Measurements from ENCODE around the gene RSPO3. TPM values are rescaled to one million over a fixed set of nuclear protein-coding genes. Genes with fewer than 3 reads are reported as not detected.
A peak's percentile ranks its signal among the peaks of the same experiment; 100 is the strongest.

Gene RSPO3
- total and polyA plus RNA-seq, 2 experiments from 2014 or later: 1.4 to 2.9 TPM

DNA sequence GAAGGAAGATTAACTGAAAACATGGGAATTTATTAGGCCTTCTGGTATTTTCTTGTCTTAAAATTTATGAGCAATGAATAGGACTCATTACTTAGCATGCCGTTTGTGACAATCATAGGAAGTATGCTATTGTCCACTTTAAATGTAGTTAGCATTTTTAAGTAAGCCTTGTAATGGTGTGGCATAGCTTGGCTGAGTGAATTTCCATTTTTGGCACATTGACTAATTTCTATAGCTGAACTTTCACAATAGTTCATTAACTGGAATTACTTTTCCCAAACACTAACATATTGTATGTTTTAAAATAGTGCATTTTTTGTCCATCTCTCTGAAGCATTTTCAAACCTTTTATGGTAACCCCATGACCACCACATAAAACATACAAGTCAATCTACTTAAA is 15.7 kb downstream of the RSPO3 start:
- H3K79me2 ChIP-seq (ENCODE audit: insufficient read depth): no peaks in the 10 kb centered on the region

DNA sequence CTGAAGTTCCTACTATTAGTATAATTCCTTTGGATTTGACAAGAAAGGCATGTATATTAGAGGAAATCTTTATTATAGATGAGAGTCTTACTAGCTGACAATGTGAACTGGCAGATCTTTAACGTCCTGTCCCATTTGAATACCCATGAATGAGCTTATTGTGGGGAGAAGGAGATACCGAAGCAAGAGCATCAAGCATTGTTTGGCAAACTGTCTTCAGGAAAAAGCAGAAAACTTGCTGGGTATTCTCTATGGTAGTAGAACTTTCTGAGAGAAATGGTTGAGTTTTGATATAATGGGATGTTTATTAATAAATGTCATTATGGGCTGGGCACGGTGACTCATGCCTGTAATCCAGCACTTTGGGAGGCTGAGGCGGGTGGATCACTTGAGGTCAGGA is 18.3 kb downstream of the RSPO3 start:
- 0 out of 2 replicates have a peak, but pooled peaks cover 6% of the 10 kb centered on the region for H3K4me1 ChIP-seq (ENCODE audit: insufficient read depth)
- no peaks in the 10 kb centered on the region for H3F3A ChIP-seq (ENCODE audit: insufficient read depth)
- H3K36me3 ChIP-seq (ENCODE audit: low read depth): no peaks in the 10 kb centered on the region
- H3K27me3 ChIP-seq (replicated peaks; ENCODE audit: insufficient read depth): no peaks in the 10 kb centered on the region
- DNase-seq: no peak
- no peak overlapping the region for H3K4me2 ChIP-seq (ENCODE audit: unreplicated experiment)
- H2AFZ ChIP-seq: no peak overlapping the region
- no peaks in the 10 kb centered on the region for H3K9me2 ChIP-seq (ENCODE audit: insufficient read depth)
- H3K79me2 ChIP-seq (ENCODE audit: insufficient read depth): no peaks in the 10 kb centered on the region
- 63 to 66% methylated on average over 4 of the region's 4 CpGs for WGBS, 2 experiments (ENCODE audit: low coverage in 1 of 2, low lambda C conversion rate in 2 of 2, missing lambda C conversion rate in 2 of 2)
- H4K20me1 ChIP-seq (ENCODE audit: insufficient read depth): no peaks in the 10 kb centered on the region
- no peaks in the 10 kb centered on the region for H3K9me3 ChIP-seq (ENCODE audit: low read depth)
- in situ Hi-C loops (cut with MboI): no loop called here
- H3K9ac ChIP-seq: no peak overlapping the region
- no peak for TF ChIP-seq EZH2 (IDR thresholded peaks at IDR 0.05; ENCODE audit: insufficient read depth, poor library complexity, severe bottlenecking)
- TF ChIP-seq EZH2phosphoT487 (IDR thresholded peaks at IDR 0.05; ENCODE audit: insufficient read depth, low read depth): no peak
- H3K27ac ChIP-seq: no peak overlapping the region
- no peak overlapping the region for H3K4me3 ChIP-seq

More for the DNA sequence above, 15.7 kb downstream of the RSPO3 start:
- Histone ChIP-seq H3K27ac (no peak overlapping the region), H2AFZ (no peak overlapping the region), H4K20me1 (ENCODE audit: insufficient read depth) (no peaks in the 10 kb centered on the region), H3K9me3 (ENCODE audit: low read depth) (no peaks in the 10 kb centered on the region), H3K4me2 (ENCODE audit: unreplicated experiment) (no peak overlapping the region), H3K9ac (no peak overlapping the region), H3F3A (ENCODE audit: insufficient read depth) (no peaks in the 10 kb centered on the region), H3K9me2 (ENCODE audit: insufficient read depth) (no peaks in the 10 kb centered on the region), H3K4me1 (ENCODE audit: insufficient read depth) (0 out of 2 replicates have a peak, but pooled peaks cover 6% of the 10 kb centered on the region), H3K36me3 (ENCODE audit: low read depth) (no peaks in the 10 kb centered on the region), H3K27me3 (replicated peaks; ENCODE audit: insufficient read depth) (no peaks in the 10 kb centered on the region), H3K4me3 (no peak overlapping the region)
- DNase-seq: no peak
- WGBS, 2 experiments (ENCODE audit: low coverage in 1 of 2, low lambda C conversion rate in 2 of 2, missing lambda C conversion rate in 2 of 2): 57 to 75% methylated on average over 1 of the region's 1 CpG
- no peak for TF ChIP-seq EZH2 (IDR thresholded peaks at IDR 0.05; ENCODE audit: insufficient read depth, poor library complexity, severe bottlenecking)
- no peak for TF ChIP-seq EZH2phosphoT487 (IDR thresholded peaks at IDR 0.05; ENCODE audit: insufficient read depth, low read depth)
- in situ Hi-C loops (cut with MboI): no loop called here

DNA sequence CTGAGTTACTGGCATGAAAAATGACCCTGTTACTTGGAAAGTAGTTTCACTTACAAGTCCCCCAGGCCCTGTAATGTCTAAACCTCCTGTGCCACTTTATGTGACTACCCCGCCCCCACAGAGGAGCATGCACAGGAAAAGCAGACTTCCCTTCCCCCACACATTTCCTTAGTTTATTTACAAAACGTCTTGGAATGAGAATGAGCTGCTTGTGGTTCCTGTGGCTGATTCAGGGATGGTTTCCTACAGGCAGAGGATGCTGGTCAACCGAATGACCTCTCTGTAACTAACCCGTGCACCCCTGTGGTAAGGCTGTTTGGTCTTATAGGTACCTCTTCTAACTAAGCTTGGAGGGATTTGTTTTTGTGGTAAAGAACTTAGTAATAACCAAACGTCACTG is 28.5 kb downstream of the RSPO3 start:
- Histone ChIP-seq H3F3A (ENCODE audit: insufficient read depth) (peaks cover 10% of the 10 kb centered on the region), H3K9me2 (ENCODE audit: insufficient read depth) (no peaks in the 10 kb centered on the region), H3K4me1 (ENCODE audit: insufficient read depth) (peaks cover 15% of the 10 kb centered on the region), H3K4me3 (no peak overlapping the region), H3K9ac (no peak overlapping the region), H3K79me2 (ENCODE audit: insufficient read depth) (no peaks in the 10 kb centered on the region), H3K9me3 (ENCODE audit: low read depth) (no peaks in the 10 kb centered on the region), H3K36me3 (ENCODE audit: low read depth) (no peaks in the 10 kb centered on the region), H3K4me2 (ENCODE audit: unreplicated experiment) (peak overlapping the region; percentile 53), H4K20me1 (ENCODE audit: insufficient read depth) (no peaks in the 10 kb centered on the region), H2AFZ (no peak overlapping the region), H3K27me3 (replicated peaks; ENCODE audit: insufficient read depth) (no peaks in the 10 kb centered on the region), H3K27ac (peak overlapping the region; percentile 15; the same call in 1 of the 2 replicates)
- TF ChIP-seq EZH2 (IDR thresholded peaks at IDR 0.05; ENCODE audit: insufficient read depth, poor library complexity, severe bottlenecking) (no peak), EZH2phosphoT487 (IDR thresholded peaks at IDR 0.05; ENCODE audit: insufficient read depth, low read depth) (peak; percentile 83; the same call in 1 of the 2 replicates)
- 1 to 4% methylated on average over 5 of the region's 5 CpGs for WGBS, 2 experiments (ENCODE audit: low coverage in 1 of 2, low lambda C conversion rate in 2 of 2, missing lambda C conversion rate in 2 of 2)
- in situ Hi-C loops (cut with MboI): no loop called here
- DNase-seq: peak; percentile 79

DNA sequence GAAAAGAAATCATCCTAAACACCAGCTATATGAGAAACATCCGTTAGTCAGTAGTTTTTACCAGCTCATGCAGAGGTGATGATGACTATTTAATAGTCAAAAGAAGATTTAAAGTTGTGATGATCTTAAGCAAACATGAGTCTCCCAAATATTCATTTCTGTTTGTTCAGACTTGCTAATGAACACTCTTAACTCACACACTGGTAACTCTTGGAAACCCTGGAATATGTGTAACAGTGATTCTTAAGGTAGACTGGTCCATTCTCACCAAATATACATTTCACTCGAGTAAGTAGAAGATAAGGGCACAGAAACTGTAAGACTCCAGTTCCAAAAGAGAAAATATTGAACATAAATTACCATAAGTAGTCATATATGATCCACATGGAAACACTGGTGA is 29.1 kb downstream of the RSPO3 start:
- TF ChIP-seq EZH2 (IDR thresholded peaks at IDR 0.05; ENCODE audit: insufficient read depth, poor library complexity, severe bottlenecking) (no peak), EZH2phosphoT487 (IDR thresholded peaks at IDR 0.05; ENCODE audit: insufficient read depth, low read depth) (no peak)
- no peaks in the 10 kb centered on the region for H4K20me1 ChIP-seq (ENCODE audit: insufficient read depth)
- peak overlapping the region; percentile 15; the same call in 1 of the 2 replicates for H3K27ac ChIP-seq
- H3K36me3 ChIP-seq (ENCODE audit: low read depth): no peaks in the 10 kb centered on the region
- H3K9me2 ChIP-seq (ENCODE audit: insufficient read depth): no peaks in the 10 kb centered on the region
- H3K79me2 ChIP-seq (ENCODE audit: insufficient read depth): no peaks in the 10 kb centered on the region
- no peaks in the 10 kb centered on the region for H3K9me3 ChIP-seq (ENCODE audit: low read depth)
- peak overlapping the region; percentile 53 for H3K4me2 ChIP-seq (ENCODE audit: unreplicated experiment)
- 23 to 26% methylated on average over 2 of the region's 2 CpGs for WGBS, 2 experiments (ENCODE audit: low coverage in 1 of 2, low lambda C conversion rate in 2 of 2, missing lambda C conversion rate in 2 of 2)
- peaks cover 15% of the 10 kb centered on the region for H3K4me1 ChIP-seq (ENCODE audit: insufficient read depth)
- peaks cover 10% of the 10 kb centered on the region for H3F3A ChIP-seq (ENCODE audit: insufficient read depth)
- peak; percentile 29 for DNase-seq
- no peak overlapping the region for H3K9ac ChIP-seq
- H2AFZ ChIP-seq: no peak overlapping the region
- in situ Hi-C loops (cut with MboI): no loop called here
- H3K27me3 ChIP-seq (replicated peaks; ENCODE audit: insufficient read depth): no peaks in the 10 kb centered on the region
- no peak overlapping the region for H3K4me3 ChIP-seq

DNA sequence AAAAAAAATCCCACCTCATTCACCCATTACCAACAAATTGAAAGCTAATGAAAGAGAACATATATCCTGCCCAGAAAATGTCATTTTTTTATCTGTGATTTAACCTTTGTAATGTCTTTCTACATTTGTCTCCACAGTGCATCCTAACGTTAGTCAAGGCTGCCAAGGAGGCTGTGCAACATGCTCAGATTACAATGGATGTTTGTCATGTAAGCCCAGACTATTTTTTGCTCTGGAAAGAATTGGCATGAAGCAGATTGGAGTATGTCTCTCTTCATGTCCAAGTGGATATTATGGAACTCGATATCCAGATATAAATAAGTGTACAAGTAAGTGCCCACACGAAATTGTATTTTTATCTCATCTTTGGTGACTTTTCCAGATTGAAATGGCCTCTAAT is 30.0 kb downstream of the RSPO3 start:
- H3K79me2 ChIP-seq (ENCODE audit: insufficient read depth): no peaks in the 10 kb centered on the region
- TF ChIP-seq EZH2phosphoT487 (IDR thresholded peaks at IDR 0.05; ENCODE audit: insufficient read depth, low read depth) (no peak), EZH2 (IDR thresholded peaks at IDR 0.05; ENCODE audit: insufficient read depth, poor library complexity, severe bottlenecking) (no peak)
- H2AFZ ChIP-seq: no peak overlapping the region
- no peaks in the 10 kb centered on the region for H3K36me3 ChIP-seq (ENCODE audit: low read depth)
- peaks cover 15% of the 10 kb centered on the region for H3K4me1 ChIP-seq (ENCODE audit: insufficient read depth)
- WGBS, 2 experiments (ENCODE audit: low coverage in 1 of 2, low lambda C conversion rate in 2 of 2, missing lambda C conversion rate in 2 of 2): 45 to 51% methylated on average over 3 of the region's 3 CpGs
- H3K9ac ChIP-seq: no peak overlapping the region
- no peak overlapping the region for H3K4me2 ChIP-seq (ENCODE audit: unreplicated experiment)
- no peak overlapping the region for H3K27ac ChIP-seq
- H3K9me3 ChIP-seq (ENCODE audit: low read depth): no peaks in the 10 kb centered on the region
- no peaks in the 10 kb centered on the region for H4K20me1 ChIP-seq (ENCODE audit: insufficient read depth)
- H3K27me3 ChIP-seq (replicated peaks; ENCODE audit: insufficient read depth): no peaks in the 10 kb centered on the region
- peak; percentile 32 for DNase-seq
- no peak overlapping the region for H3K4me3 ChIP-seq
- no peaks in the 10 kb centered on the region for H3K9me2 ChIP-seq (ENCODE audit: insufficient read depth)
- in situ Hi-C loops (cut with MboI): no loop called here
- peaks cover 10% of the 10 kb centered on the region for H3F3A ChIP-seq (ENCODE audit: insufficient read depth)

Data from GM23248 (cell line).